BLaER1 (cell line): ENCODE data around the gene TOR2A.

Experiments used
- H3K27ac ChIP-seq: shearing (Covaris generic); formaldehyde crosslinking; 2 replicates; pipeline ENCODE4 v1.8.1; 2022
- H3K27me3 ChIP-seq: shearing (Covaris generic); formaldehyde crosslinking; 2 replicates; pipeline ENCODE4 v1.8.1; 2022
- H3K36me3 ChIP-seq: shearing (Covaris generic); formaldehyde crosslinking; 2 replicates; pipeline ENCODE4 v1.8.1; 2022
- H3K4me1 ChIP-seq: shearing (Covaris generic); formaldehyde crosslinking; 2 replicates; pipeline ENCODE4 v1.8.1; 2022
- H3K4me2 ChIP-seq: shearing (Covaris generic); formaldehyde crosslinking; 2 replicates; pipeline ENCODE4 v1.8.1; 2022
- H3K4me3 ChIP-seq: shearing (Covaris generic); formaldehyde crosslinking; 2 replicates; pipeline ENCODE4 v1.8.1; 2022
- H3K9ac ChIP-seq: shearing (Covaris generic); formaldehyde crosslinking; 2 replicates; pipeline ENCODE4 v1.8.1; 2022
- H3K9me3 ChIP-seq: shearing (Covaris generic); formaldehyde crosslinking; 2 replicates; pipeline ENCODE4 v1.8.1; 2022
- H4K20me1 ChIP-seq: shearing (Covaris generic); formaldehyde crosslinking; 2 replicates; pipeline ENCODE4 v1.8.1; 2022
- Cebpa-rat ChIP-seq: shearing (Covaris generic); IDR thresholded peaks from 2 replicates; pipeline ENCODE4 v1.8.1; 2022

Gene TOR2A

DNA sequence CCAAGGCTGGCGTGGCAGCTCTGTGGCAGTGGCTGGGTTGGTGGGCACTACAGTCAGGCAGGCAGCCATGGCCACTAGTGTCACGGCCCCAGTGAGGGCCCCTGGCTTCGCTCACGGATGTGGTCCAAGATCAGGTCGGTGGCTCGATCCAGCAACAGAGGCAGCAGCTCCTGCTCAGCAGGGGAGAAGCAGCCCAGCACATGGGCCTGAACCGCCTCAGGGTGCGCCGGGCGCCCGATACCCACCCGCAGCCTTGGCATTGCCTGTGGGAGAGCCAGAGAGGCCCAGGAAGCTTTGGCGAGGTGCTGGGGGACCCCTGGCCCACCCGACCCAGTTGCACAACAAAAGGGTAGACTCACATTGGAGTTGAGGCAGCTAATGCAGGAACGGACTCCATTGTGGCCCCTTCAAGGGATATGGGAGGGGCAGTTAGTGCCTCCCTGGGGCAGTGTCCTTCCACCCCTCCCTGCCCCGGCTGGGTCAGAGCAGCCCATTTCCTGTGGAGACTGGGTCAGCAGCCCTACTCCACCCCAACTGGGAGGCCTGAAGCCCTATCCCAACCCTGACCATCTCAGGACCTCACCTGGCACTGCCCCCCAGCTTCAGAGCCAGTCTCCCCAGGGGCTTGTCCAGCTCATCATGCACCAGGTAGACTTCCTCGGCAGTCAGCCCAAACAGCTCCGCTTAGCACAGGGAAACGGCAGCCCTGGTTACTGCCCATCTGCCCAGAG is 20.9 kb downstream of the TOR2A start:
- Histone ChIP-seq H3K9ac (peak overlapping the region; percentile 48; the same call in 1 of the 2 replicates), H3K4me2 (peak overlapping the region; percentile 95), H4K20me1 (peaks cover 50% of the 10 kb centered on the region), H3K9me3 (no peaks in the 10 kb centered on the region), H3K4me1 (peaks cover 68% of the 10 kb centered on the region), H3K27ac (no peak overlapping the region), H3K36me3 (no peaks in the 10 kb centered on the region), H3K27me3 (no peaks in the 10 kb centered on the region), H3K4me3 (peak overlapping the region; percentile 79)
- no peak for TF ChIP-seq Cebpa-rat

DNA sequence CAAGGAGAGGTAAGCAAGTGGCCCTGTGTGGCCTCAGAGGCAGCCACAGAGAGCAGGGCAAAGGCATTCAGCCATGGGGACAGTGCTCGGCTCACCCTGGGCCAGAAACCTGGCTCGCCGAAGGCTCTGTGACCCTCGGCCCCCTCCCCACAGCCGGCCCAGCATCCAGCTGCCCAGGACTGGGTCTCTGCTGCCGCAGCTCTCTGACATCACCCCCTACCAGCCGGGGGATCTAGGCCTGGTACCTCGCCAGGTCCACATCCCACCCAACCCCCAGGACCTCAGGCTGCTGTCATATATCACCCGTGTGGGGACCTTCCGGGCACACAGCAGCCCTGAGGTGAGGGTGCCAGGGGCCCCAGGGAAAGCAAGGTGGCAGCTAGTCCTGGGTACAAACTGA is 22.2 kb downstream of the TOR2A start:
- no peak for TF ChIP-seq Cebpa-rat
- peak overlapping the region; percentile 90 for H3K4me2 ChIP-seq
- no peak overlapping the region for H3K27ac ChIP-seq
- H3K9me3 ChIP-seq, result no peaks in the 10 kb centered on the region
- no peak overlapping the region for H3K4me3 ChIP-seq
- peaks cover 59% of the 10 kb centered on the region for H3K4me1 ChIP-seq
- H3K36me3 ChIP-seq, result no peaks in the 10 kb centered on the region
- H4K20me1 ChIP-seq, result peaks cover 50% of the 10 kb centered on the region
- H3K9ac ChIP-seq, result no peak overlapping the region
- no peaks in the 10 kb centered on the region for H3K27me3 ChIP-seq

DNA sequence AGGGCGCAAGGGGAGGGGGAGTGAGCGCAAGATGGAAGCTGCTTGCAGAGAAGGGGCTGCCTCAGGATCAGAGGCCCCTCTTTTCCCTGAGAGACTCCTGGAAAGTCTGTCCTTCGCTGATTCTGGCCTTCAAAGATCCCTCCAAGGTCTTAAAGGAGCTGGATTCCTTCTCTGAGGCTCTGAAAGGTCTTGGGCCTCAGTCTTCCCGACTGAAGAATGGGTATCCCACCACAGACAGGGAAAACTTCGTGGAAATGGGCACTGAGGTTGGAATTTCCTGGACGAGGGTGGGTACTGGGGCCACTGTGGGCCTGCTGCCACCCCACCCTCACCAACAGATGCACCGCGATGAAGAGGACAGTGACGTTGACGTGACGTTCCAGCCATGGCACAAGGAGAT is 22.7 kb downstream of the TOR2A start:
- peaks cover 50% of the 10 kb centered on the region for H4K20me1 ChIP-seq
- TF ChIP-seq Cebpa-rat, result no peak
- H3K27ac ChIP-seq, result no peak overlapping the region
- no peaks in the 10 kb centered on the region for H3K36me3 ChIP-seq
- no peaks in the 10 kb centered on the region for H3K9me3 ChIP-seq
- H3K4me2 ChIP-seq, result peak overlapping the region; percentile 90
- no peak overlapping the region for H3K4me3 ChIP-seq
- H3K9ac ChIP-seq, result no peak overlapping the region
- H3K27me3 ChIP-seq, result no peaks in the 10 kb centered on the region
- peaks cover 59% of the 10 kb centered on the region for H3K4me1 ChIP-seq

DNA sequence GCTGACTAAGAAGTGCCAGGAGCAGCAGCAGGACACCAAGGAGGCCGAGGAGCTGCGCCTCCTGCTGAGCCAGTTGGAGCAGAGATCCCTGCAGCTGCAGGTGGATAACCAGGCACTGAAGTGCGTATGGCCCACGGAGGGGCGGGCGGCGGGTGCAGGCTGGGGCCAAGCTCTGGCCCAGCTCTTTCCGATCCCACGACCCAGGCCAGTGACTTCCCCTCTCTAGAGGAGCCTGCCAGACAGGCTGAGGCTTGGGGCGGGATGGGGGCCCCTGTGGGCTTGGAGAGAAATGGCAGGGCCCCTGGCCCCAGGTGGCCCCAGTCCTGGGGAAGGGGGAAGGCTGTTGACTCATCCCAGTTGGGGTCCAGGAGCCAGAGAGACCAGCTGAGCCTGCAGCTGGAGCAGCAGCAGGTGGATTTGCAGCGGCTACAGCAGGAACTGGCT is 23.2 kb downstream of the TOR2A start:
- no peak for TF ChIP-seq Cebpa-rat
- no peaks in the 10 kb centered on the region for H3K27me3 ChIP-seq
- 0 out of 2 replicates have a peak overlapping the region, but pooled peaks have one; percentile 30 for H3K27ac ChIP-seq
- H3K9ac ChIP-seq, result peak overlapping the region; percentile 48; the same call in 1 of the 2 replicates
- H3K4me1 ChIP-seq, result peaks cover 59% of the 10 kb centered on the region
- no peak overlapping the region for H3K4me3 ChIP-seq
- H3K9me3 ChIP-seq, result no peaks in the 10 kb centered on the region
- no peaks in the 10 kb centered on the region for H3K36me3 ChIP-seq
- peak overlapping the region; percentile 90 for H3K4me2 ChIP-seq
- peaks cover 50% of the 10 kb centered on the region for H4K20me1 ChIP-seq

DNA sequence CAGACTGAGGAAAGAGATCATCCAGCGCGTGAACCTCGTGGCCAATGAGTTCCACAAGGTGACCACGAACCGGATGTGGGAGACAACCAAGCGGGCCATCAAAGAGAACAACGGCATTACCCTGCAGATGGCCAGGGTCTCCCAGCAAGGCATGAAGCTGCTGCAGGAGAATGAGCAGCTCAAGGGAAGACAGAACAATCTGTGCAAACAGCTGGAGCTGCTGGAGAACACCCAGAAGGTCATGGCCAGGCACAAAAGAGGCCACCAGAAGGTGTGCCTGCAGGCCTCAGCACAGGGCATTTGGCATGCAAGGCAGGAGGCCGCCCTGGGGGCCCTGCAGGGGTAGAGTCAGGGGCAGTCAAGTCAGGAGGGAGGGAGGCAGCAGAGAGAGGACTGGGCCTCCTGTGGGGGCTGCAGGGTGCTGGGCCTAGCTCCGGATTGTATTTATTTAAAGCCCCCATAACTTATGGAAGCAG is 23.8 kb downstream of the TOR2A start:
- H3K4me2 ChIP-seq, result peak overlapping the region; percentile 90
- no peaks in the 10 kb centered on the region for H3K36me3 ChIP-seq
- 0 out of 2 replicates have a peak overlapping the region, but pooled peaks have one; percentile 30 for H3K27ac ChIP-seq
- H3K9me3 ChIP-seq, result no peaks in the 10 kb centered on the region
- peaks cover 56% of the 10 kb centered on the region for H3K4me1 ChIP-seq
- TF ChIP-seq Cebpa-rat, result no peak
- no peak overlapping the region for H3K4me3 ChIP-seq
- H3K9ac ChIP-seq, result peak overlapping the region; percentile 48; the same call in 1 of the 2 replicates
- no peaks in the 10 kb centered on the region for H3K27me3 ChIP-seq
- H4K20me1 ChIP-seq, result peaks cover 50% of the 10 kb centered on the region

DNA sequence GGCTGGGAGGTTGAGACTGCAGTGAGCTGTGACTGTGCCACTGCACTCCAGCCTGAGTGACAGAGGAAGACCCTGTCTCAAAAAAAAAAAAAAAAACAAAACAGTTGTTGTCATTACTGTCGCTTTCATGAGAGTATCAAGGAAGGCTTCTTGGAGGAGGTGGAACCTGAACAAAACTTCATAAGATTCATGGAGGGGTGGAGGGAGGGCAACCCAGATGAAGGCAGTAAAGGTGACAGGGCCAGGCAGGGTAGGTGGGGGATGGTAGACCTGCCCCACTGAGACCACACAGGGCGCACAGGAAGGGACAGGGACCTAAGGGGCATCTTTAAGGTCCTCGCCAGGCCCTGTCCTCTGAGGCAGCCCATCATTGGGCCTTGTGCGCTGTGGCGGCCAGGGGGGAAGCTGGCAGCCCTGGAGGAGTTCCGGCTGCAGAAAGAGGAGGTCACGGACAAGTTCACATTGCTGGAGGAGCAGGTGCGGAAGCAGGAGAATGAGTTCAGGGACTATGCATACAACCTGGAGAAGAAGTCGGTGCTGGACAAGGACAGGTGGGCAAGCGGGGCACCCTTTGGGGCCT is 24.8 kb downstream of the TOR2A start:
- Histone ChIP-seq H3K4me3 (no peak overlapping the region), H3K4me2 (peak overlapping the region; percentile 90), H3K9me3 (no peaks in the 10 kb centered on the region), H3K4me1 (peaks cover 52% of the 10 kb centered on the region), H3K9ac (no peak overlapping the region), H3K27me3 (no peaks in the 10 kb centered on the region), H3K27ac (no peak overlapping the region), H3K36me3 (no peaks in the 10 kb centered on the region), H4K20me1 (peaks cover 50% of the 10 kb centered on the region)
- TF ChIP-seq Cebpa-rat, result no peak

DNA sequence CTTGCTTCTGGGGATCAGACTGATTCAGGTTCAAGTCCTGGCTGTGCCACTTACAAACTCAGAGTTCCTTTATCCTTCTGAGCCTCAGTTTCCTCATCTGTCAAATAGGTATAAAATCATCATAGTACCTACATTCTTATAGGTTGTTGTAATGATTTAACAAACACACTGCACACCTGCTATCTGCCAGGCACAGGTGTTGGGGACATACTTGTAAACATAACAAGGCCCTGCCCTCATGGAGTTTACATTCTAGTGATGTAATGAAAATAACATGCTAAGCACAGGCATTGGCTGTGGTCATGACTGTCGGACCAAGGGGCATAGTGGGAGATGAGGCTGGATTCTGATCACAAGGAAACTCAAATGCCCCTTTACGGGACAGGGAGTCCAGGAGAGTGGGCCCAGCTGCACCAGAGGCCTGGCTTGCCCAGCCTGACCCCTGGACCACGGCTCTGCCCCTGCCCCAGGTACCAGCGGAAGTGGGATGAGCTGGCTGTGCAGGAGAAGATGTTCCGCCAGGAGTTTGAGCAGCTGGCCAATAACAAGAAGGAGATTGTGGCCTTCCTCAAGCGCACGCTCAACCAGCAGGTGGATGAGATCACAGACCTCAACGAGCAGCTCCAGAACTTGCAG is 26.0 kb downstream of the TOR2A start:
- no peak overlapping the region for H3K4me2 ChIP-seq
- H3K27me3 ChIP-seq, result no peaks in the 10 kb centered on the region
- peaks cover 45% of the 10 kb centered on the region for H4K20me1 ChIP-seq
- no peak overlapping the region for H3K27ac ChIP-seq
- TF ChIP-seq Cebpa-rat, result no peak
- no peaks in the 10 kb centered on the region for H3K9me3 ChIP-seq
- H3K9ac ChIP-seq, result no peak overlapping the region
- H3K4me3 ChIP-seq, result no peak overlapping the region
- peaks cover 46% of the 10 kb centered on the region for H3K4me1 ChIP-seq
- H3K36me3 ChIP-seq, result no peaks in the 10 kb centered on the region

DNA sequence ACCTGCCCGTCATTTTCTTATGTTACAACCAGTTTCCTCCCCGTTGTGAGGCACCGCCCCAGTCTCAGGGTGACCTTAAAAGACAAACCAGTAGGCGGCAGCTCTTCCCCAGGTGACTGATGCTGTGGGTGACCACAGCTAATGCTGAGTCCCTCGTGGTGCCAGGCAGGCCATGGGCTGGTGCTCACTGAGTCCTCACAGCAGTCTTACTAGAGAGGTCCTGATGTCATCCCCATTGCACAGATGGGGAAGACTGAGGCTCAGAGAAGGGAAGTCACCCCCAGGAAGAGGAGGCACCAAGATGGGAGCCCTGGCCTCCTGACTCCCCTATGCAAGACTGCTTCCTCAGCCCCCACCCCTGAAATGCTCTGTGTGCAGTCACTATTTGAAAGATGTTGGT is 27.3 kb downstream of the TOR2A start:
- no peak overlapping the region for H3K9ac ChIP-seq
- no peaks in the 10 kb centered on the region for H3K27me3 ChIP-seq
- peak overlapping the region; percentile 32 for H3K4me2 ChIP-seq
- no peak for TF ChIP-seq Cebpa-rat
- peaks cover 32% of the 10 kb centered on the region for H4K20me1 ChIP-seq
- no peak overlapping the region for H3K4me3 ChIP-seq
- H3K9me3 ChIP-seq, result no peaks in the 10 kb centered on the region
- no peak overlapping the region for H3K27ac ChIP-seq
- peaks cover 42% of the 10 kb centered on the region for H3K4me1 ChIP-seq
- H3K36me3 ChIP-seq, result no peaks in the 10 kb centered on the region

DNA sequence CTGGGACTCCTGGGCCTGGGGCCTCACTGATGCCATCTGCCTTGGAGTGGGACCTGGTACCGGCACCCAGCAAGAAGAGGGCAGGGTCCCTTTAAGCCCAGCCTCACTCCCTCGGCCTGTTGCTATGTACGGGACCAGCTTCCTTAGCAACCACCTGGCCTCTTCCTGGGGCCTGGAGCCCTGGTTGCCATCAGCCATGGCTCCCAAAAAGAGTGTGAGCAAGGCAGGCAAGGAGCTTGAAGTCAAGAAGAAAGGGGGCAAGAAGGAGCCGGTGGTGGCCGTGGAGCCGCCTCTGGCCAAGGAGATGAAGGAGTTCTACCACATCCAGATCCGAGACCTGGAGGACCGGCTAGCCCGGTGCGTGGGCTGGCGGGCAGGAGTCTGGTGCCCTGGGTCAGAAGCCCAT is 28.3 kb downstream of the TOR2A start, which contains the start of gene CFAP157:
Gene CFAP157, plus strand, starts transcription at position 153 of the 406 bp plus-strand sequence. Its CDS starts 44 bp downstream, at position 197.
- peak within 1 kb of the TSS; percentile 32 for H3K4me2 ChIP-seq
- no peaks in the 10 kb centered on the region for H3K27me3 ChIP-seq
- peaks cover 23% of the 10 kb centered on the region for H4K20me1 ChIP-seq
- no peak for TF ChIP-seq Cebpa-rat
- H3K36me3 ChIP-seq, result no peaks in the 10 kb centered on the region
- no peaks in the 10 kb centered on the region for H3K9me3 ChIP-seq
- H3K27ac ChIP-seq, result no peak within 1 kb of the TSS
- no peak within 1 kb of the TSS for H3K9ac ChIP-seq
- H3K4me1 ChIP-seq, result peaks cover 32% of the 10 kb centered on the region
- no peak within 1 kb of the TSS for H3K4me3 ChIP-seq
